Activated naive CD8-positive, alpha-beta T cell treated with anti-CD3 and anti-CD28 coated beads, Interleukin-2, amount 10 ng/mL, durations not matched to agents 7 days and 5 days (primary cell): Measurements from ENCODE around the gene WFDC6. TPM values are rescaled to one million over a fixed set of nuclear protein-coding genes. Genes with fewer than 3 reads are reported as not detected.

Experiments
- ATAC-seq: fragments of 150-1000 bp; cut with Tn5 transposase; one replicate; pipeline ENCODE4 v1.10.0; 2021; ENCODE audit warnings: low read depth, moderate library complexity
- POLR2A ChIA-PET: fragments of 350-600 bp; sonication (Branson Sonifier 250); formaldehyde crosslinking; loops from one replicate; lab custom pipeline; 2021; ENCODE audit warnings: antibody characterized with exemption; lab: Charles Lee
- DNase-seq: peaks from one replicate; pipeline ENCODE4 v3.0.0; 2021
- H3K27ac Mint-ChIP-seq: one replicate; pipeline ENCODE4 v1.8.0; 2022; ENCODE audit warnings: mild to moderate bottlenecking, mixed read lengths
- H3K27me3 Mint-ChIP-seq: one replicate; pipeline ENCODE4 v1.8.0; 2022; ENCODE audit warnings: mild to moderate bottlenecking, moderate library complexity, mixed read lengths
- H3K36me3 Mint-ChIP-seq: one replicate; pipeline ENCODE4 v1.8.0; 2021; ENCODE audit warnings: mild to moderate bottlenecking, mixed read lengths
- H3K4me1 Mint-ChIP-seq: one replicate; pipeline ENCODE4 v1.8.0; 2021; ENCODE audit warnings: mixed read lengths
- H3K4me3 Mint-ChIP-seq: one replicate; pipeline ENCODE4 v1.8.0; 2022; ENCODE audit warnings: mild to moderate bottlenecking, moderate library complexity, mixed read lengths
- H3K9me3 Mint-ChIP-seq: one replicate; pipeline ENCODE4 v1.8.0; 2021; ENCODE audit warnings: mixed read lengths
- total RNA-seq, 2 experiments: library from RNA; stranded (reverse); gene quantifications; one replicate each; pipeline ENCODE4 v1.2.3, GENCODE V29; 2021

The WFDC6 gene
- total RNA-seq, 2 experiments from 2014 or later, result not detected

DNA sequence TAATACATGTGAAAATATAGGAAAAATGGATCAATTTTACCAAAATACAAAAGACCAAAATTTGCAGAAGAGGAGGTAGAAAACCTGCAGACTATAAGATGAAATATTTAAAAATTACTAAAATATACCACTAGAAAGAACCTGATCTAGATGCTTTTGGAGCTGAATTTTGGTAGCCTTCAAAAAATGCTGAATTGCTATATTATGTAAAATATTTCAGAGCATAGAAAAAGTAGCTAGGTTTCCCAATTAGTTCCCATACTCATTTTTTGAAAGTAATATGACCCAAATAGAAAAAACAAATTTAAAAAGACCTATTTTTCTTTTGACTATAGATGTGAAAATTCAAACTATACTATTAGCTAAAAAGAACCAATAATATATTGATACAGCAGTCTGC, 11.5 kb upstream of the WFDC6 start:
- Mint-ChIP-seq H3K4me3 (no peak overlapping the region), H3K27me3 (peaks cover 17% of the 10 kb centered on the region), H3K27ac (no peak overlapping the region), H3K36me3 (no peaks in the 10 kb centered on the region), H3K4me1 (no peaks in the 10 kb centered on the region), H3K9me3 (no peaks in the 10 kb centered on the region)
- DNase-seq (no peak), ATAC-seq (no peak)
- POLR2A ChIA-PET, result no interaction called here

GRCh38 chr20:45548410-45548809, 9.1 kb upstream of the WFDC6 start:
- POLR2A ChIA-PET, result no interaction called here
- H3K27ac Mint-ChIP-seq, result no peak overlapping the region
- no peak for ATAC-seq
- H3K4me1 Mint-ChIP-seq, result no peaks in the 10 kb centered on the region
- peaks cover 21% of the 10 kb centered on the region for H3K27me3 Mint-ChIP-seq
- DNase-seq, result no peak
- H3K9me3 Mint-ChIP-seq, result no peaks in the 10 kb centered on the region
- no peaks in the 10 kb centered on the region for H3K36me3 Mint-ChIP-seq
- H3K4me3 Mint-ChIP-seq, result no peak overlapping the region

DNA sequence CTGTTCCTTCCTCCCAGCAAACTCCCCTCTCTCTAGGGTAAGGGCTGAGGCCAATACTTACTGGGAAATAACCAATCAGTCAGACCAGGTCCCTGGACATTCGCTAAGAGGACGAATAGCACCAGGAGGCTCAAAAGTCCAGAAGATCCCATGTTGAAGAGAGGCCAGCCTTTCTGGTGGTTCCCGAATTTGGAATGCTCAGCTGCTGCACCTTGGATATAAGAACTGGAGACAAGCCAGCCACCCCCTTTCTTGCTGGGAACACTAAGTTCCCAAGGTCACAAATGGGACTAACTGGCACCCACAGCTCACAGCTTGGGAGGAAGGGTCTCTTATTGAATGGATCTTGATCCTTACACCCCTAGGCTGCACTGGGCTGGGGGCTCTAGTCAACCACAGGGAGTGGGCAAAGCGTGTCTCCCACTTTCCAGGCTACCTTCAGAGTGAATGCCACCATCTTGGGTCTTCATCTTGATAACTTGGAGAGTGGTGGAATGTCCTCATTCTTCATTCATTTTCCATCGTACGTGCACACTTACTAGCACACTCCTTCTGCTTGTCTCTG, 8.0 kb upstream of the WFDC6 start, which contains the start of gene EPPIN:
Gene EPPIN (minus strand): TSS at position 196 of the 565 bp plus-strand sequence. CDS start 44 bp downstream, at position 152.
- Mint-ChIP-seq H3K36me3 (no peaks in the 10 kb centered on the region), H3K27ac (no peak within 1 kb of the TSS), H3K4me1 (no peaks in the 10 kb centered on the region), H3K27me3 (peaks cover 22% of the 10 kb centered on the region), H3K4me3 (no peak within 1 kb of the TSS), H3K9me3 (no peaks in the 10 kb centered on the region)
- ATAC-seq (no peak), DNase-seq (no peak)
- POLR2A ChIA-PET, result no interaction called here

- POLR2A ChIA-PET, result no interaction called here
- Mint-ChIP-seq H3K27me3 (peaks cover 21% of the 10 kb centered on the region), H3K36me3 (no peaks in the 10 kb centered on the region), H3K4me1 (no peaks in the 10 kb centered on the region), H3K4me3 (no peak overlapping the region), H3K27ac (no peak overlapping the region), H3K9me3 (no peaks in the 10 kb centered on the region)
- ATAC-seq, result no peak
- no peak for DNase-seq
These were observed 6.6 kb upstream of the WFDC6 start for GRCh38 chr20:45545754-45546453.

DNA sequence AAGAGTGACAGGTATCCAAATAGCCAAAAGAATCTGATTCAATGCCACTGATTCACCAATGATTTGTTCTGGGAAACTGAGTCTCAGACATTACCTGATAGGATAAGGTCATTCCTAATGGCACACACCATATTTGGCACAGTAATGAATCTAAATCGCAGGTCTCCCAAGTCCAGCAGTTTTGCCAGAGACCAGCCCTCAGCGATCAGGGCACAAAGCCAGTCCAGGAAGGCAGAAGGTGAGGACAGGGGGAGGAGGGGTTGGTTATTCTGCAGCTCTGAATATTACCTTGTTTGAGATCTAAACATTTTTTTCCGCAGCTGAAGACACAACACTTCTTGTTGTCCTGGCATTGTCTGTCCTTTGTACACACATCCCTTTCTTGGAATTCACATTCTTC, 6.1 kb upstream of the WFDC6 start:
- no peaks in the 10 kb centered on the region for H3K9me3 Mint-ChIP-seq
- H3K27me3 Mint-ChIP-seq, result peaks cover 20% of the 10 kb centered on the region
- ATAC-seq (no peak), DNase-seq (no peak)
- POLR2A ChIA-PET, result no interaction called here
- H3K36me3 Mint-ChIP-seq, result no peaks in the 10 kb centered on the region
- H3K4me3 Mint-ChIP-seq, result no peak overlapping the region
- no peaks in the 10 kb centered on the region for H3K4me1 Mint-ChIP-seq
- no peak overlapping the region for H3K27ac Mint-ChIP-seq

- ATAC-seq (no peak), DNase-seq (no peak)
- Mint-ChIP-seq H3K4me3 (no peak overlapping the region), H3K4me1 (no peaks in the 10 kb centered on the region), H3K27ac (no peak overlapping the region), H3K27me3 (peaks cover 9% of the 10 kb centered on the region), H3K9me3 (no peaks in the 10 kb centered on the region), H3K36me3 (no peaks in the 10 kb centered on the region)
- POLR2A ChIA-PET, result no interaction called here
These were observed 978 bp downstream of the WFDC6 start for GRCh38 chr20:45538209-45538799.

DNA sequence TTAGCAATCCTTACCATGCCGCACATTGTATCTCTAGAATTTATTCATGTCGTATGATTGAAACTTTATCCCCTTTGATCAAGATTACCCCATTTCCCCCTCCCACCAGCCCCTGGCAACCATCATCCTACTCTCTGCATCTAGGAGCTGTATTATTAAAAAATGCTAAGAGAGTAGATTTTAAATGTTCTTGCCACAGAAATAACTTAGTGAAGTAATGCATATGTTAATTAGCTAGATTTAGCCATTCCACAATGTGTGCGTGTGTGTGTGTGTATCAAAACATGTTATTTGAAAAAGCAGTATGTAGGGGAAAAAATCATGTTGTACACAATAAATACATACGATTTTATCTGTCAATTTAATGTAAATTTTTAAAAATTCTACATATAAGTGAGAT, 12.0 kb downstream of the WFDC6 start:
- POLR2A ChIA-PET, result no interaction called here
- Mint-ChIP-seq H3K4me3 (no peak overlapping the region), H3K27ac (no peak overlapping the region), H3K36me3 (no peaks in the 10 kb centered on the region), H3K27me3 (peaks cover 26% of the 10 kb centered on the region), H3K4me1 (no peaks in the 10 kb centered on the region), H3K9me3 (no peaks in the 10 kb centered on the region)
- ATAC-seq (no peak), DNase-seq (no peak)

GRCh38 chr20:45523821-45524220, 15.5 kb downstream of the WFDC6 start:
- no peak overlapping the region for H3K27ac Mint-ChIP-seq
- POLR2A ChIA-PET, result no interaction called here
- no peaks in the 10 kb centered on the region for H3K4me1 Mint-ChIP-seq
- no peak overlapping the region for H3K4me3 Mint-ChIP-seq
- no peaks in the 10 kb centered on the region for H3K9me3 Mint-ChIP-seq
- H3K36me3 Mint-ChIP-seq, result no peaks in the 10 kb centered on the region
- ATAC-seq (no peak), DNase-seq (no peak)
- peaks cover 29% of the 10 kb centered on the region for H3K27me3 Mint-ChIP-seq

GRCh38 chr20:45518282-45518681, 21.0 kb downstream of the WFDC6 start:
- Mint-ChIP-seq H3K9me3 (no peaks in the 10 kb centered on the region), H3K27ac (no peak overlapping the region), H3K4me1 (no peaks in the 10 kb centered on the region), H3K4me3 (no peak overlapping the region), H3K36me3 (no peaks in the 10 kb centered on the region), H3K27me3 (peaks cover 29% of the 10 kb centered on the region)
- DNase-seq, result no peak
- POLR2A ChIA-PET, result no interaction called here
- ATAC-seq, result no peak

- no peaks in the 10 kb centered on the region for H3K4me1 Mint-ChIP-seq
- POLR2A ChIA-PET, result no interaction called here
- H3K9me3 Mint-ChIP-seq, result no peaks in the 10 kb centered on the region
- H3K36me3 Mint-ChIP-seq, result no peaks in the 10 kb centered on the region
- H3K27me3 Mint-ChIP-seq, result peaks cover 25% of the 10 kb centered on the region
- DNase-seq (no peak), ATAC-seq (no peak)
- H3K4me3 Mint-ChIP-seq, result no peak within 1 kb of the TSS
- H3K27ac Mint-ChIP-seq, result no peak within 1 kb of the TSS
These were observed 24.0 kb downstream of the WFDC6 start, which contains the start of gene SPINT3 for GRCh38 chr20:45515147-45515913. TSS of gene SPINT3 (minus strand) at chr20:45515622. CDS start at chr20:45515608, 14 bp downstream.

DNA sequence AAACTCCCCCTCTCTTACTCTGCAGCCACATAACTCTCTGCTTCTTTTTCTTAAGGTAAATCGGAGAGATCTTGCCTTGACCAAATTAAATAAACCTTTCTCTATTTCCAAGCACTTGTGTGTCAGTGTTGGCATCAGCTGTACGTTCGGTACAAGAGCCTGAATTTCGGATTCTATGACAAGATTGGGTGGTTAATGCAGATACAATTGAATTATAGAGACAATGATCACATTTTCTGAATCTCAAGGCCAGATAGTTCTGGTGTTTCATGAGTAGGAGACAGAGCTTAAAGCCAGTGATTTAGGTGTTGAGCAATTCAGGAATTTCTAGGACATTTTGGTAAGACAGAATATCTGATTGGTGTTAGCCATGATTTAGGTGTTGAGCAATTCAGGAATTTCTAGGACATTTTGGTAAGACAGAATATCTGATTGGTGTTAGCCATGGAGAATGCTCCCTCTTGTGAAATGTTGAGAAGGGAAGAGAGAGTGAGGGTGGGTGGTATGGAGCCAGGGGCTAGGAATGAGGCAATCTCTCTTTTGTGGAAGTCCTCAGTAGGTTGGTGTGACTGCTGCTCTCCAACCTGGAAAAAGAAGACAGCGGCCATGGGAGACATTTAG, 28.9 kb downstream of the WFDC6 start:
- DNase-seq (no peak), ATAC-seq (no peak)
- H3K27me3 Mint-ChIP-seq, result peaks cover 30% of the 10 kb centered on the region
- H3K9me3 Mint-ChIP-seq, result no peaks in the 10 kb centered on the region
- H3K4me3 Mint-ChIP-seq, result no peak overlapping the region
- POLR2A ChIA-PET, result no interaction called here
- no peak overlapping the region for H3K27ac Mint-ChIP-seq
- H3K36me3 Mint-ChIP-seq, result no peaks in the 10 kb centered on the region
- peaks cover 4% of the 10 kb centered on the region for H3K4me1 Mint-ChIP-seq

GRCh38 chr20:45509091-45509490, 30.2 kb downstream of the WFDC6 start:
- Mint-ChIP-seq H3K9me3 (no peaks in the 10 kb centered on the region), H3K27me3 (peaks cover 28% of the 10 kb centered on the region), H3K27ac (no peak overlapping the region), H3K4me3 (no peak overlapping the region), H3K36me3 (no peaks in the 10 kb centered on the region), H3K4me1 (peaks cover 4% of the 10 kb centered on the region)
- ATAC-seq, result no peak
- DNase-seq, result no peak
- POLR2A ChIA-PET, result no interaction called here
